ENCODE measurements around the gene P2RX4.

DNA sequence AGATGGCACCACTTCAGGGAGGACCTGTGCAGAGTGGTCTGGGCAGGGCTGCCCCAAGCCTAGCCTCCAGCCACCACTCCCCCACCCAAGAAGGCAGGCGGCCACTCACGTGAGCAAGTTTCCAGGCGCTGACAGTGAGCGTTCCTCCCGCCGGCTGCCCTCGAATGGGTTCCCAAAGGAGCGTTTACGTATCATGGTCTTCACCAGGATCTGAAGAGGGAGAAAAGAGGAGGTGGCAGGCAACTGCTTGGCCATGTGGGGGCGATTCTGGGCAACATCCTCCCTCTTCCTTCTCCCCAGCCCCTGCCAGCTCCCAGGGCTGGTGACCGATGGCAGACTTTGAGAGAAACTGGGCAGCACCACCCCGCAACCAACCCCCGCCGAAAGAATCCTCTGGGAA, 35.1 kb downstream of the P2RX4 start:
- TF ChIP-seq, protein P1, sequence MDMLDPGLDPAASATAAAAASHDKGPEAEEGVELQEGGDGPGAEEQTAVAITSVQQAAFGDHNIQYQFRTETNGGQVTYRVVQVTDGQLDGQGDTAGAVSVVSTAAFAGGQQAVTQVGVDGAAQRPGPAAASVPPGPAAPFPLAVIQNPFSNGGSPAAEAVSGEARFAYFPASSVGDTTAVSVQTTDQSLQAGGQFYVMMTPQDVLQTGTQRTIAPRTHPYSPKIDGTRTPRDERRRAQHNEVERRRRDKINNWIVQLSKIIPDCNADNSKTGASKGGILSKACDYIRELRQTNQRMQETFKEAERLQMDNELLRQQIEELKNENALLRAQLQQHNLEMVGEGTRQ (IDR thresholded peaks at IDR 0.05; ENCODE audit: low read depth, low read length) = no peak
- TF ChIP-seq, protein P2, sequence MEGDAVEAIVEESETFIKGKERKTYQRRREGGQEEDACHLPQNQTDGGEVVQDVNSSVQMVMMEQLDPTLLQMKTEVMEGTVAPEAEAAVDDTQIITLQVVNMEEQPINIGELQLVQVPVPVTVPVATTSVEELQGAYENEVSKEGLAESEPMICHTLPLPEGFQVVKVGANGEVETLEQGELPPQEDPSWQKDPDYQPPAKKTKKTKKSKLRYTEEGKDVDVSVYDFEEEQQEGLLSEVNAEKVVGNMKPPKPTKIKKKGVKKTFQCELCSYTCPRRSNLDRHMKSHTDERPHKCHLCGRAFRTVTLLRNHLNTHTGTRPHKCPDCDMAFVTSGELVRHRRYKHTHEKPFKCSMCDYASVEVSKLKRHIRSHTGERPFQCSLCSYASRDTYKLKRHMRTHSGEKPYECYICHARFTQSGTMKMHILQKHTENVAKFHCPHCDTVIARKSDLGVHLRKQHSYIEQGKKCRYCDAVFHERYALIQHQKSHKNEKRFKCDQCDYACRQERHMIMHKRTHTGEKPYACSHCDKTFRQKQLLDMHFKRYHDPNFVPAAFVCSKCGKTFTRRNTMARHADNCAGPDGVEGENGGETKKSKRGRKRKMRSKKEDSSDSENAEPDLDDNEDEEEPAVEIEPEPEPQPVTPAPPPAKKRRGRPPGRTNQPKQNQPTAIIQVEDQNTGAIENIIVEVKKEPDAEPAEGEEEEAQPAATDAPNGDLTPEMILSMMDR (conservative IDR thresholded peaks at IDR 0.05; ENCODE audit: low read depth, low read length) = no peak
- TF ChIP-seq MXI1 (IDR thresholded peaks at IDR 0.05; ENCODE audit: borderline replicate concordance, low read depth, low read length) = no peak
- TF ChIP-seq POLR2A (IDR thresholded peaks at IDR 0.05; ENCODE audit: low read depth, low read length) = no peak
- TF ChIP-seq RCOR1 (IDR thresholded peaks at IDR 0.05; ENCODE audit: insufficient replicate concordance, low read length) = no peak
- TF ChIP-seq NFE2L2 (IDR thresholded peaks at IDR 0.05; ENCODE audit: low read depth, low read length) = no peak
- TF ChIP-seq CEBPB (IDR thresholded peaks at IDR 0.05; ENCODE audit: low read depth, low read length) = no peak
- no peak for TF ChIP-seq RFX5 (IDR thresholded peaks at IDR 0.05; ENCODE audit: low read depth, low read length)
- no peak for TF ChIP-seq FOS (IDR thresholded peaks at IDR 0.05; ENCODE audit: low read depth, low read length)
